ENCODE measurements around the gene LRRC34. TPM values are rescaled to one million over a fixed set of nuclear protein-coding genes. Genes with fewer than 3 reads are reported as not detected.

Gene LRRC34
- total and polyA plus RNA-seq, 9 of the 15 experiments (the other 6 are each of a cell fraction or from before 2014, with no cell fraction given) = 0.17 to 0.30 TPM; not detected in 7

DNA sequence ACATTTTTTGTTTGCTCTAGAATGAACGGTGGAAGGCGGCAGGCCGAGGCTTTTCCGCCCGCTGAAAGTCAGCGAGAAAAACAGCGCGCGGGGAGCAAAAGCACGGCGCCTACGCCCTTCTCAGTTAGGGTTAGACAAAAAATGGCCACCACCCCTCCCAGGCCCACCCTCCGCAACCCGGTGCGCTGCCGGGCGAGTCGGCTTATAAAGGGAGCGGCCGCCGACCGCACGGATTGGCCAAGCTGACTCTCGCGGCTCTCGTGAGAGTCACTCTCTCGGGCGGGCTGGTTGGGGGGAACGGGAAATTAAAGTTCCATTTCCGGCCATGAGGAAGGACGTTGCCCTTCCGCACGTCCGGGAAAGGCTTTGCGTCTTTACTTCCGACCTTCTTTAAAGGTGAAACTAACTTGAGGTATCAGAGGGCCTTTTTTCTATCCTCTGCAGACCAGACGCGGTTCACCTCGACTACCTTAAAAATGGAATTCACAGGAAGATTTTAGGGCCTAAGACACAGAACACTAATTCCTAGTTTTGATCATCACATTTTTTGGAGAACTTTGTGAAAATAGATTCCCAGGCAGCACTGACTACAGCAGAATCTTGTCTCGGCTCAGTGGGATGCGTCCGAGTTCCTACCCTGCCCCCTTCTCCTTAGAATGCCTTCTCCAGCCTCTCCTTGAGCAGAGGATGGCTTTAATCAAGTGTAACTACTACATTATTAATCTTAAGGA lies 47.7 kb downstream of the LRRC34 start, which contains the start of gene TERC (continued):
- TF ChIP-seq, protein P1, sequence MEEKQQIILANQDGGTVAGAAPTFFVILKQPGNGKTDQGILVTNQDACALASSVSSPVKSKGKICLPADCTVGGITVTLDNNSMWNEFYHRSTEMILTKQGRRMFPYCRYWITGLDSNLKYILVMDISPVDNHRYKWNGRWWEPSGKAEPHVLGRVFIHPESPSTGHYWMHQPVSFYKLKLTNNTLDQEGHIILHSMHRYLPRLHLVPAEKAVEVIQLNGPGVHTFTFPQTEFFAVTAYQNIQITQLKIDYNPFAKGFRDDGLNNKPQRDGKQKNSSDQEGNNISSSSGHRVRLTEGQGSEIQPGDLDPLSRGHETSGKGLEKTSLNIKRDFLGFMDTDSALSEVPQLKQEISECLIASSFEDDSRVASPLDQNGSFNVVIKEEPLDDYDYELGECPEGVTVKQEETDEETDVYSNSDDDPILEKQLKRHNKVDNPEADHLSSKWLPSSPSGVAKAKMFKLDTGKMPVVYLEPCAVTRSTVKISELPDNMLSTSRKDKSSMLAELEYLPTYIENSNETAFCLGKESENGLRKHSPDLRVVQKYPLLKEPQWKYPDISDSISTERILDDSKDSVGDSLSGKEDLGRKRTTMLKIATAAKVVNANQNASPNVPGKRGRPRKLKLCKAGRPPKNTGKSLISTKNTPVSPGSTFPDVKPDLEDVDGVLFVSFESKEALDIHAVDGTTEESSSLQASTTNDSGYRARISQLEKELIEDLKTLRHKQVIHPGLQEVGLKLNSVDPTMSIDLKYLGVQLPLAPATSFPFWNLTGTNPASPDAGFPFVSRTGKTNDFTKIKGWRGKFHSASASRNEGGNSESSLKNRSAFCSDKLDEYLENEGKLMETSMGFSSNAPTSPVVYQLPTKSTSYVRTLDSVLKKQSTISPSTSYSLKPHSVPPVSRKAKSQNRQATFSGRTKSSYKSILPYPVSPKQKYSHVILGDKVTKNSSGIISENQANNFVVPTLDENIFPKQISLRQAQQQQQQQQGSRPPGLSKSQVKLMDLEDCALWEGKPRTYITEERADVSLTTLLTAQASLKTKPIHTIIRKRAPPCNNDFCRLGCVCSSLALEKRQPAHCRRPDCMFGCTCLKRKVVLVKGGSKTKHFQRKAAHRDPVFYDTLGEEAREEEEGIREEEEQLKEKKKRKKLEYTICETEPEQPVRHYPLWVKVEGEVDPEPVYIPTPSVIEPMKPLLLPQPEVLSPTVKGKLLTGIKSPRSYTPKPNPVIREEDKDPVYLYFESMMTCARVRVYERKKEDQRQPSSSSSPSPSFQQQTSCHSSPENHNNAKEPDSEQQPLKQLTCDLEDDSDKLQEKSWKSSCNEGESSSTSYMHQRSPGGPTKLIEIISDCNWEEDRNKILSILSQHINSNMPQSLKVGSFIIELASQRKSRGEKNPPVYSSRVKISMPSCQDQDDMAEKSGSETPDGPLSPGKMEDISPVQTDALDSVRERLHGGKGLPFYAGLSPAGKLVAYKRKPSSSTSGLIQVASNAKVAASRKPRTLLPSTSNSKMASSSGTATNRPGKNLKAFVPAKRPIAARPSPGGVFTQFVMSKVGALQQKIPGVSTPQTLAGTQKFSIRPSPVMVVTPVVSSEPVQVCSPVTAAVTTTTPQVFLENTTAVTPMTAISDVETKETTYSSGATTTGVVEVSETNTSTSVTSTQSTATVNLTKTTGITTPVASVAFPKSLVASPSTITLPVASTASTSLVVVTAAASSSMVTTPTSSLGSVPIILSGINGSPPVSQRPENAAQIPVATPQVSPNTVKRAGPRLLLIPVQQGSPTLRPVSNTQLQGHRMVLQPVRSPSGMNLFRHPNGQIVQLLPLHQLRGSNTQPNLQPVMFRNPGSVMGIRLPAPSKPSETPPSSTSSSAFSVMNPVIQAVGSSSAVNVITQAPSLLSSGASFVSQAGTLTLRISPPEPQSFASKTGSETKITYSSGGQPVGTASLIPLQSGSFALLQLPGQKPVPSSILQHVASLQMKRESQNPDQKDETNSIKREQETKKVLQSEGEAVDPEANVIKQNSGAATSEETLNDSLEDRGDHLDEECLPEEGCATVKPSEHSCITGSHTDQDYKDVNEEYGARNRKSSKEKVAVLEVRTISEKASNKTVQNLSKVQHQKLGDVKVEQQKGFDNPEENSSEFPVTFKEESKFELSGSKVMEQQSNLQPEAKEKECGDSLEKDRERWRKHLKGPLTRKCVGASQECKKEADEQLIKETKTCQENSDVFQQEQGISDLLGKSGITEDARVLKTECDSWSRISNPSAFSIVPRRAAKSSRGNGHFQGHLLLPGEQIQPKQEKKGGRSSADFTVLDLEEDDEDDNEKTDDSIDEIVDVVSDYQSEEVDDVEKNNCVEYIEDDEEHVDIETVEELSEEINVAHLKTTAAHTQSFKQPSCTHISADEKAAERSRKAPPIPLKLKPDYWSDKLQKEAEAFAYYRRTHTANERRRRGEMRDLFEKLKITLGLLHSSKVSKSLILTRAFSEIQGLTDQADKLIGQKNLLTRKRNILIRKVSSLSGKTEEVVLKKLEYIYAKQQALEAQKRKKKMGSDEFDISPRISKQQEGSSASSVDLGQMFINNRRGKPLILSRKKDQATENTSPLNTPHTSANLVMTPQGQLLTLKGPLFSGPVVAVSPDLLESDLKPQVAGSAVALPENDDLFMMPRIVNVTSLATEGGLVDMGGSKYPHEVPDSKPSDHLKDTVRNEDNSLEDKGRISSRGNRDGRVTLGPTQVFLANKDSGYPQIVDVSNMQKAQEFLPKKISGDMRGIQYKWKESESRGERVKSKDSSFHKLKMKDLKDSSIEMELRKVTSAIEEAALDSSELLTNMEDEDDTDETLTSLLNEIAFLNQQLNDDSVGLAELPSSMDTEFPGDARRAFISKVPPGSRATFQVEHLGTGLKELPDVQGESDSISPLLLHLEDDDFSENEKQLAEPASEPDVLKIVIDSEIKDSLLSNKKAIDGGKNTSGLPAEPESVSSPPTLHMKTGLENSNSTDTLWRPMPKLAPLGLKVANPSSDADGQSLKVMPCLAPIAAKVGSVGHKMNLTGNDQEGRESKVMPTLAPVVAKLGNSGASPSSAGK (IDR thresholded peaks at IDR 0.05) = no peak
- TF ChIP-seq LCOR (CRISPR knock-in tag; IDR thresholded peaks at IDR 0.05) (no peak; the same call in none of the 2 replicates), ZNF639 (CRISPR knock-in tag; conservative IDR thresholded peaks at IDR 0.05 in 1 of 2, IDR thresholded peaks at IDR 0.05 in 1 of 2) (no peak), ZKSCAN3 (CRISPR knock-in tag; IDR thresholded peaks at IDR 0.05) (no peak), PCBP1 (IDR thresholded peaks at IDR 0.05; ENCODE audit: low read depth, low read length, poor library complexity, severe bottlenecking) (peak; percentile 2), THAP7 (CRISPR knock-in tag; IDR thresholded peaks at IDR 0.05) (peak; percentile 93)
- TF ChIP-seq, protein P2, sequence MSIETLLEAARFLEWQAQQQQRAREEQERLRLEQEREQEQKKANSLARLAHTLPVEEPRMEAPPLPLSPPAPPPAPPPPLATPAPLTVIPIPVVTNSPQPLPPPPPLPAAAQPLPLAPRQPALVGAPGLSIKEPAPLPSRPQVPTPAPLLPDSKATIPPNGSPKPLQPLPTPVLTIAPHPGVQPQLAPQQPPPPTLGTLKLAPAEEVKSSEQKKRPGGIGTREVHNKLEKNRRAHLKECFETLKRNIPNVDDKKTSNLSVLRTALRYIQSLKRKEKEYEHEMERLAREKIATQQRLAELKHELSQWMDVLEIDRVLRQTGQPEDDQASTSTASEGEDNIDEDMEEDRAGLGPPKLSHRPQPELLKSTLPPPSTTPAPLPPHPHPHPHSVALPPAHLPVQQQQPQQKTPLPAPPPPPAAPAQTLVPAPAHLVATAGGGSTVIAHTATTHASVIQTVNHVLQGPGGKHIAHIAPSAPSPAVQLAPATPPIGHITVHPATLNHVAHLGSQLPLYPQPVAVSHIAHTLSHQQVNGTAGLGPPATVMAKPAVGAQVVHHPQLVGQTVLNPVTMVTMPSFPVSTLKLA (conservative IDR thresholded peaks at IDR 0.05) = peak in 1 of 2 experiments; percentile 68; a peak in 2 of 4 replicates
- TF ChIP-seq, protein P3, sequence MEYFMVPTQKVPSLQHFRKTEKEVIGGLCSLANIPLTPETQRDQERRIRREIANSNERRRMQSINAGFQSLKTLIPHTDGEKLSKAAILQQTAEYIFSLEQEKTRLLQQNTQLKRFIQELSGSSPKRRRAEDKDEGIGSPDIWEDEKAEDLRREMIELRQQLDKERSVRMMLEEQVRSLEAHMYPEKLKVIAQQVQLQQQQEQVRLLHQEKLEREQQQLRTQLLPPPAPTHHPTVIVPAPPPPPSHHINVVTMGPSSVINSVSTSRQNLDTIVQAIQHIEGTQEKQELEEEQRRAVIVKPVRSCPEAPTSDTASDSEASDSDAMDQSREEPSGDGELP (CRISPR knock-in tag; IDR thresholded peaks at IDR 0.05; ENCODE audit: borderline replicate concordance) = no peak; the same call in 1 of the 2 replicates
